K562 (cell line): ENCODE results near the gene TNIK. TPM values are rescaled to one million over a fixed set of nuclear protein-coding genes. Genes with fewer than 3 reads are reported as not detected.
A peak's percentile ranks its signal among the peaks of the same experiment; 100 is the strongest.

ENCODE experiments used
- BRD9 ChIP-seq: fragments of 450-650 bp; IDR thresholded peaks from 2 replicates; pipeline ENCODE4 v1.6.1; 2018; ENCODE audit warnings: low read depth; ENCODE audit not compliant: partially characterized antibody
- GABPB2 ChIP-seq: fragments of 250-450 bp; sonication (Bioruptor Pico); conservative IDR thresholded peaks from 2 replicates; pipeline ENCODE4 v1.5.1; 2021; ENCODE audit warnings: mild to moderate bottlenecking
- HDAC3 ChIP-seq: fragments of 450-650 bp; IDR thresholded peaks from 2 replicates; pipeline ENCODE4 v1.6.1; 2018; ENCODE audit warnings: borderline replicate concordance, mild to moderate bottlenecking, moderate library complexity; ENCODE audit not compliant: partially characterized antibody
- KLF6 ChIP-seq: fragments of 250-450 bp; sonication (Bioruptor Pico); IDR thresholded peaks from 2 replicates; pipeline ENCODE4 v1.4.0; 2020; ENCODE audit warnings: mild to moderate bottlenecking, moderate library complexity, borderline replicate concordance
- NR2C1 ChIP-seq, 2 experiments: fragments of 450-650 bp; IDR thresholded peaks; 2 replicates each; pipeline ENCODE4 v1.6.1; 2017; ENCODE audit warnings: mild to moderate bottlenecking in 2 of 2, antibody characterized with exemption in 1 of 2, inconsistent platforms in 1 of 2, missing compliant biosample characterization in 1 of 2, missing genetic modification characterization in 1 of 2
- RB1 ChIP-seq: fragments of 450-650 bp; IDR thresholded peaks from 2 replicates; pipeline ENCODE4 v1.6.1; 2017; ENCODE audit warnings: low read depth, mild to moderate bottlenecking
- RBM34 ChIP-seq: fragments of 200-400 bp; formaldehyde crosslinking; IDR thresholded peaks from 2 replicates; pipeline ENCODE4 v1.6.1; 2018; ENCODE audit warnings: low read length, borderline replicate concordance; ENCODE audit not compliant: insufficient read depth
- SP1 ChIP-seq: sonication (generic); formaldehyde crosslinking; IDR thresholded peaks from 2 replicates; pipeline ENCODE4 v1.8.1; 2022; ENCODE audit warnings: mild to moderate bottlenecking, missing genetic modification reagents
- TEAD1 ChIP-seq, 2 experiments: fragments of 450-650 bp in 1 of 2; sonication (generic) in 1 of 2; formaldehyde crosslinking; IDR thresholded peaks; 2 replicates each; pipeline versions ENCODE4 v1.4.0 to v1.8.0; 2020 to 2022; ENCODE audit warnings: mild to moderate bottlenecking in 2 of 2, missing genetic modification reagents in 1 of 2
- polyA plus RNA-seq, 8 experiments: library from polyadenylated mRNA; depleted of rRNA in 4 of 8; stranded (reverse) in 5 of 8; unstranded in 3 of 8; fragments of >200 nt; fragmentation: Nextera tagmentation in 2 of 8; fragmentation: Illumina TruSeq in 1 of 8; extraction: Ambion mirVana in 2 of 8; extraction: Trizol in 1 of 8; gene quantifications; 2 replicates each; pipeline versions ENCODE4 v1.2.1 to v1.2.3, GENCODE V29; 2011 to 2014; ENCODE audit warnings: inconsistent platforms in 1 of 8, missing spikeins in 1 of 8
- total RNA-seq, 7 experiments: library from RNA; depleted of rRNA in 6 of 7; stranded (reverse); fragments of >200 nt in 6 of 7; fragmentation: Illumina TruSeq in 2 of 7; extraction: Trizol in 2 of 7; gene quantifications; 2 replicates each; pipeline versions ENCODE4 v1.2.1 to v1.2.3, GENCODE V29; 2011 to 2021; ENCODE audit warnings: low replicate concordance in 1 of 7
- TF ChIP-seq, protein P1 (sequence below): fragments of 450-650 bp; IDR thresholded peaks from 2 replicates; pipeline ENCODE4 v1.6.1; 2016; ENCODE audit warnings: mild to moderate bottlenecking
- TF ChIP-seq, protein P2 (sequence below): fragments of 250-450 bp; sonication (Bioruptor Pico); IDR thresholded peaks from 2 replicates; pipeline ENCODE4 v1.8.0; 2021; ENCODE audit warnings: moderate library complexity, mild to moderate bottlenecking, inconsistent platforms
- TF ChIP-seq, protein P3 (sequence below): fragments of 450-650 bp; formaldehyde crosslinking; IDR thresholded peaks from 2 replicates; pipeline ENCODE4 v1.4.0; 2022; ENCODE audit warnings: mild to moderate bottlenecking, moderate library complexity
- TF ChIP-seq, protein P4 (sequence below): sonication (generic); formaldehyde crosslinking; IDR thresholded peaks from 2 replicates; pipeline ENCODE4 v1.8.0; 2022; ENCODE audit warnings: missing genetic modification reagents, mild to moderate bottlenecking, borderline replicate concordance
- TF ChIP-seq, protein P5 (sequence below), 3 experiments: fragments of 200-800 bp in 1 of 3; fragments of 250-450 bp in 1 of 3; fragments of 450-650 bp in 1 of 3; sonication (Bioruptor Pico) in 1 of 3; sonication (Bioruptor generic) in 1 of 3; formaldehyde crosslinking in 1 of 3; IDR thresholded peaks; 2 replicates each; pipeline versions ENCODE4 v1.6.1 to v1.8.0; 2016 to 2022; ENCODE audit warnings: mild to moderate bottlenecking in 2 of 3, missing genetic modification characterization in 2 of 3, missing compliant biosample characterization in 1 of 3, moderate library complexity in 1 of 3

Gene TNIK
- total and polyA plus RNA-seq, 9 of the 15 experiments (the other 6 are each of a cell fraction or from before 2014, with no cell fraction given), result 6.6 to 39.0 (median 24.7) TPM

DNA sequence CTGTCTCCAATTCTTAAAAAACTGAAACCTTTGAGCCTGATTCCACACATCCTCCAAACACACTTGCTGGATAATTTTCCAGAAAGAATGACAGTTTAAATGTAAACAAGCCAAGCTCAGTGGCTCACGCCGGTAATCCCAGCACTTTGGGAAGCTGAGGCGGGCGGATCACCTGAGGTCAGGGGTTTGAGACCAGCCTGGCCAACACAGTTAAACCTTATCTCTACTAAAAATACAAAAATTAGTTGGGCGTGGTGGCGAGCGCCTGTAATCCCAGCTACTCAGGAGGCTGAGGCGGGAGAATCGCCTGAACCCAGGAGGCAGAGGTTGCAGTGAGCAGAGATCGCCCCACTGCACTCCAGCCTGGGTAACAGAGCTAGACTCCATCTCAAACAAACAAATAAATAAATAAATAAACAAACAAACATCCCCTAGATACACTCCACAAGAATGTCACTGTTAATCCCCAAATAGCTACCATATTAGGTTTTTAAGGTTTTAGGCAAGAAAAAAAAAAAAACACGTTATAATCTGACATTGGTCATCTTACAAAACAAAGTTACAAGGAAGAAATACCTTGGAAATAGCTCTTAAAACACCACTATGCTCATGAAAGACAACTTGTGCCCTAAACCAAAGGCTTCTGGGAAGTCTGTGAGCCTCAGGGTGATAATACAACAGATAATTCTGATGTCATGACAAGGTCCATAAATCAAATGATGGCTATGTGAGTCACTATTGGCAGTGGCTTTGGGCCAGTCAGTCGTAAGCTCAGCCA lies 13.2 kb downstream of the TNIK start (continued):
- TF ChIP-seq KLF6 (peak; percentile 79; the same call in 1 of the 2 replicates), RB1 (no peak), TEAD1 (CRISPR knock-in tag; IDR thresholded peaks at IDR 0.05) (peak in 1 of 2 experiments; percentile 87; a peak in 2 of 4 replicates), GABPB2 (CRISPR knock-in tag) (no peak), NR2C1 (IDR thresholded peaks at IDR 0.05) (peak; percentile 57; the same call in 1 of the 2 replicates), NR2C1 (tag; IDR thresholded peaks at IDR 0.05) (peak; percentile 61), HDAC3 (peak; percentile 29), SP1 (CRISPR knock-in tag) (0 out of 2 replicates have a peak, but pooled peaks have one; percentile 23), RBM34 (no peak), BRD9 (peak; percentile 75)
- TF ChIP-seq, protein P1, sequence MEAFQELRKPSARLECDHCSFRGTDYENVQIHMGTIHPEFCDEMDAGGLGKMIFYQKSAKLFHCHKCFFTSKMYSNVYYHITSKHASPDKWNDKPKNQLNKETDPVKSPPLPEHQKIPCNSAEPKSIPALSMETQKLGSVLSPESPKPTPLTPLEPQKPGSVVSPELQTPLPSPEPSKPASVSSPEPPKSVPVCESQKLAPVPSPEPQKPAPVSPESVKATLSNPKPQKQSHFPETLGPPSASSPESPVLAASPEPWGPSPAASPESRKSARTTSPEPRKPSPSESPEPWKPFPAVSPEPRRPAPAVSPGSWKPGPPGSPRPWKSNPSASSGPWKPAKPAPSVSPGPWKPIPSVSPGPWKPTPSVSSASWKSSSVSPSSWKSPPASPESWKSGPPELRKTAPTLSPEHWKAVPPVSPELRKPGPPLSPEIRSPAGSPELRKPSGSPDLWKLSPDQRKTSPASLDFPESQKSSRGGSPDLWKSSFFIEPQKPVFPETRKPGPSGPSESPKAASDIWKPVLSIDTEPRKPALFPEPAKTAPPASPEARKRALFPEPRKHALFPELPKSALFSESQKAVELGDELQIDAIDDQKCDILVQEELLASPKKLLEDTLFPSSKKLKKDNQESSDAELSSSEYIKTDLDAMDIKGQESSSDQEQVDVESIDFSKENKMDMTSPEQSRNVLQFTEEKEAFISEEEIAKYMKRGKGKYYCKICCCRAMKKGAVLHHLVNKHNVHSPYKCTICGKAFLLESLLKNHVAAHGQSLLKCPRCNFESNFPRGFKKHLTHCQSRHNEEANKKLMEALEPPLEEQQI, result peak; percentile 63
- TF ChIP-seq, protein P2, sequence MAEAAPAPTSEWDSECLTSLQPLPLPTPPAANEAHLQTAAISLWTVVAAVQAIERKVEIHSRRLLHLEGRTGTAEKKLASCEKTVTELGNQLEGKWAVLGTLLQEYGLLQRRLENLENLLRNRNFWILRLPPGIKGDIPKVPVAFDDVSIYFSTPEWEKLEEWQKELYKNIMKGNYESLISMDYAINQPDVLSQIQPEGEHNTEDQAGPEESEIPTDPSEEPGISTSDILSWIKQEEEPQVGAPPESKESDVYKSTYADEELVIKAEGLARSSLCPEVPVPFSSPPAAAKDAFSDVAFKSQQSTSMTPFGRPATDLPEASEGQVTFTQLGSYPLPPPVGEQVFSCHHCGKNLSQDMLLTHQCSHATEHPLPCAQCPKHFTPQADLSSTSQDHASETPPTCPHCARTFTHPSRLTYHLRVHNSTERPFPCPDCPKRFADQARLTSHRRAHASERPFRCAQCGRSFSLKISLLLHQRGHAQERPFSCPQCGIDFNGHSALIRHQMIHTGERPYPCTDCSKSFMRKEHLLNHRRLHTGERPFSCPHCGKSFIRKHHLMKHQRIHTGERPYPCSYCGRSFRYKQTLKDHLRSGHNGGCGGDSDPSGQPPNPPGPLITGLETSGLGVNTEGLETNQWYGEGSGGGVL (CRISPR knock-in tag), result peak; percentile 26; the same call in 1 of the 2 replicates
- TF ChIP-seq, protein P3, sequence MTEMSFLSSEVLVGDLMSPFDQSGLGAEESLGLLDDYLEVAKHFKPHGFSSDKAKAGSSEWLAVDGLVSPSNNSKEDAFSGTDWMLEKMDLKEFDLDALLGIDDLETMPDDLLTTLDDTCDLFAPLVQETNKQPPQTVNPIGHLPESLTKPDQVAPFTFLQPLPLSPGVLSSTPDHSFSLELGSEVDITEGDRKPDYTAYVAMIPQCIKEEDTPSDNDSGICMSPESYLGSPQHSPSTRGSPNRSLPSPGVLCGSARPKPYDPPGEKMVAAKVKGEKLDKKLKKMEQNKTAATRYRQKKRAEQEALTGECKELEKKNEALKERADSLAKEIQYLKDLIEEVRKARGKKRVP (CRISPR knock-in tag), result peak; percentile 50
- TF ChIP-seq, protein P4, sequence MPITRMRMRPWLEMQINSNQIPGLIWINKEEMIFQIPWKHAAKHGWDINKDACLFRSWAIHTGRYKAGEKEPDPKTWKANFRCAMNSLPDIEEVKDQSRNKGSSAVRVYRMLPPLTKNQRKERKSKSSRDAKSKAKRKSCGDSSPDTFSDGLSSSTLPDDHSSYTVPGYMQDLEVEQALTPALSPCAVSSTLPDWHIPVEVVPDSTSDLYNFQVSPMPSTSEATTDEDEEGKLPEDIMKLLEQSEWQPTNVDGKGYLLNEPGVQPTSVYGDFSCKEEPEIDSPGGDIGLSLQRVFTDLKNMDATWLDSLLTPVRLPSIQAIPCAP (CRISPR knock-in tag), result no peak
- TF ChIP-seq, protein P5, sequence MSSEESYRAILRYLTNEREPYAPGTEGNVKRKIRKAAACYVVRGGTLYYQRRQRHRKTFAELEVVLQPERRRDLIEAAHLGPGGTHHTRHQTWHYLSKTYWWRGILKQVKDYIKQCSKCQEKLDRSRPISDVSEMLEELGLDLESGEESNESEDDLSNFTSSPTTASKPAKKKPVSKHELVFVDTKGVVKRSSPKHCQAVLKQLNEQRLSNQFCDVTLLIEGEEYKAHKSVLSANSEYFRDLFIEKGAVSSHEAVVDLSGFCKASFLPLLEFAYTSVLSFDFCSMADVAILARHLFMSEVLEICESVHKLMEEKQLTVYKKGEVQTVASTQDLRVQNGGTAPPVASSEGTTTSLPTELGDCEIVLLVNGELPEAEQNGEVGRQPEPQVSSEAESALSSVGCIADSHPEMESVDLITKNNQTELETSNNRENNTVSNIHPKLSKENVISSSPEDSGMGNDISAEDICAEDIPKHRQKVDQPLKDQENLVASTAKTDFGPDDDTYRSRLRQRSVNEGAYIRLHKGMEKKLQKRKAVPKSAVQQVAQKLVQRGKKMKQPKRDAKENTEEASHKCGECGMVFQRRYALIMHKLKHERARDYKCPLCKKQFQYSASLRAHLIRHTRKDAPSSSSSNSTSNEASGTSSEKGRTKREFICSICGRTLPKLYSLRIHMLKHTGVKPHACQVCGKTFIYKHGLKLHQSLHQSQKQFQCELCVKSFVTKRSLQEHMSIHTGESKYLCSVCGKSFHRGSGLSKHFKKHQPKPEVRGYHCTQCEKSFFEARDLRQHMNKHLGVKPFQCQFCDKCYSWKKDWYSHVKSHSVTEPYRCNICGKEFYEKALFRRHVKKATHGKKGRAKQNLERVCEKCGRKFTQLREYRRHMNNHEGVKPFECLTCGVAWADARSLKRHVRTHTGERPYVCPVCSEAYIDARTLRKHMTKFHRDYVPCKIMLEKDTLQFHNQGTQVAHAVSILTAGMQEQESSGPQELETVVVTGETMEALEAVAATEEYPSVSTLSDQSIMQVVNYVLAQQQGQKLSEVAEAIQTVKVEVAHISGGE (CRISPR knock-in tag; IDR thresholded peaks at IDR 0.05), result 0 out of 6 replicates have a peak, but pooled peaks of 1 of the 3 experiments have one; percentile 11
